Liver (tissue), 9 donors: ENCODE results near the gene SUGCT. TPM values are rescaled to one million over a fixed set of nuclear protein-coding genes. Genes with fewer than 3 reads are reported as not detected.

ENCODE experiments used
- DNase-seq: peaks from one replicate; pipeline ENCODE4 v3.0.0-alpha.2; 2017; ENCODE audit warnings: low spot score
- H3K27ac ChIP-seq, 2 donors: one replicate each; pipeline ENCODE4 v1.7.0; 2013; ENCODE audit warnings: inconsistent platforms in 2 of 2, low read length in 2 of 2, control low read depth in 1 of 2, low read depth in 1 of 2, mild to moderate bottlenecking in 1 of 2
- H3K27me3 ChIP-seq, 4 donors: one replicate each; pipeline versions ENCODE4 v1.6.1 to v1.7.0; 2013; ENCODE audit warnings: low read length in 3 of 4, inconsistent platforms in 1 of 4, mild to moderate bottlenecking in 1 of 4, moderate library complexity in 1 of 4; ENCODE audit not compliant: control insufficient read depth in 4 of 4, insufficient read depth in 4 of 4
- H3K36me3 ChIP-seq, 4 donors: one replicate each; pipeline versions ENCODE4 v1.6.1 to v1.7.0; 2013; ENCODE audit warnings: low read length in 3 of 4, mild to moderate bottlenecking in 3 of 4, low read depth in 1 of 4, moderate library complexity in 1 of 4; ENCODE audit not compliant: control insufficient read depth in 4 of 4, insufficient read depth in 3 of 4
- H3K4me1 ChIP-seq, 4 donors: one replicate each; pipeline versions ENCODE4 v1.6.1 to v1.7.0; 2013; ENCODE audit warnings: low read length in 3 of 4, mild to moderate bottlenecking in 3 of 4, moderate library complexity in 1 of 4; ENCODE audit not compliant: control insufficient read depth in 4 of 4, insufficient read depth in 4 of 4
- H3K4me3 ChIP-seq, 3 donors: one replicate each; pipeline versions ENCODE4 v1.6.1 to v1.7.0; 2013; ENCODE audit warnings: low read length in 3 of 3, control low read depth in 1 of 3, low read depth in 1 of 3, mild to moderate bottlenecking in 1 of 3
- H3K9ac ChIP-seq, 2 donors: one replicate each; pipeline ENCODE4 v1.7.0; 2013; ENCODE audit warnings: low read length in 2 of 2, mild to moderate bottlenecking in 2 of 2, moderate library complexity in 2 of 2, control low read depth in 1 of 2, low read depth in 1 of 2
- H3K9me3 ChIP-seq, 4 donors: one replicate each; pipeline versions ENCODE4 v1.6.1 to v1.7.0; 2013; ENCODE audit warnings: low read length in 3 of 4; ENCODE audit not compliant: control insufficient read depth in 4 of 4
- FOXA1 ChIP-seq: IDR thresholded peaks from 2 replicates; pipeline ENCODE4 v1.6.1; 2016; ENCODE audit warnings: antibody characterized with exemption
- FOXA2 ChIP-seq: IDR thresholded peaks from 2 replicates; pipeline ENCODE4 v1.6.1; 2016; ENCODE audit warnings: antibody characterized with exemption
- GABPA ChIP-seq, 2 donors: IDR thresholded peaks in 1 of 2; conservative IDR thresholded peaks in 1 of 2; 2 replicates each; pipeline ENCODE4 v1.6.1; 2016; ENCODE audit warnings: antibody characterized with exemption in 2 of 2, mild to moderate bottlenecking in 1 of 2, moderate library complexity in 1 of 2
- HNF4A ChIP-seq, 2 donors: conservative IDR thresholded peaks; 2 replicates each; pipeline ENCODE4 v1.6.1; 2016; ENCODE audit warnings: antibody characterized with exemption in 2 of 2, mild to moderate bottlenecking in 2 of 2
- HNF4G ChIP-seq: IDR thresholded peaks from 2 replicates; pipeline ENCODE4 v1.6.1; 2016; ENCODE audit warnings: antibody characterized with exemption
- JUND ChIP-seq, 2 donors: IDR thresholded peaks; 2 replicates each; pipeline ENCODE4 v1.6.1; 2016; ENCODE audit warnings: antibody characterized with exemption in 2 of 2
- NR2F2 ChIP-seq: IDR thresholded peaks from 2 replicates; pipeline ENCODE4 v1.6.1; 2016; ENCODE audit warnings: antibody characterized with exemption
- RAD21 ChIP-seq, 2 donors: IDR thresholded peaks; 2 replicates each; pipeline ENCODE4 v1.6.1; 2016; ENCODE audit warnings: antibody characterized with exemption in 2 of 2, mild to moderate bottlenecking in 2 of 2
- RXRA ChIP-seq, 2 donors: IDR thresholded peaks; 2 replicates each; pipeline ENCODE4 v1.6.1; 2017 to 2018; ENCODE audit warnings: antibody characterized with exemption in 2 of 2, mild to moderate bottlenecking in 1 of 2
- SP1 ChIP-seq: IDR thresholded peaks from 2 replicates; pipeline ENCODE4 v1.6.1; 2018; ENCODE audit warnings: antibody characterized with exemption, mild to moderate bottlenecking
- YY1 ChIP-seq: IDR thresholded peaks from 2 replicates; pipeline ENCODE4 v1.6.1; 2016; ENCODE audit warnings: antibody characterized with exemption, mild to moderate bottlenecking
- WGBS: extraction: QIAGEN DNeasy Blood & Tissue Kit; methylation state at CpG from one replicate; pipeline ENCODE4 v1.1.7; 2013; 5-methylcytosine and 5-hydroxymethylcytosine counted together
- polyA plus RNA-seq, 2 donors: library from polyadenylated mRNA; stranded (reverse) in 1 of 2; unstranded in 1 of 2; fragments of 200-250 nt in 1 of 2; fragments of >200 nt in 1 of 2; fragmentation: Nextera tagmentation in 1 of 2; extraction: Ambion mirVana in 1 of 2; gene quantifications; one replicate each; pipeline versions ENCODE4 v1.2.1 to v1.2.3, GENCODE V29; 2013 to 2015
- total RNA-seq, 2 donors: library from RNA; depleted of rRNA; stranded (reverse); fragments of >200 nt; gene quantifications; one replicate each; pipeline ENCODE4 v1.2.3, GENCODE V29; 2014
- TF ChIP-seq, protein P1 (sequence below): IDR thresholded peaks from 2 replicates; pipeline ENCODE4 v1.6.1; 2016; ENCODE audit warnings: antibody characterized with exemption
- TF ChIP-seq, protein P2 (sequence below): IDR thresholded peaks from 2 replicates; pipeline ENCODE4 v1.6.1; 2016; ENCODE audit warnings: antibody characterized with exemption
- TF ChIP-seq, protein P3 (sequence below): IDR thresholded peaks from 2 replicates; pipeline ENCODE4 v1.6.1; 2016; ENCODE audit warnings: antibody characterized with exemption, mild to moderate bottlenecking
- donor health status: healthy.
- donor health status: healthy.
- donor health status: healthy.
- donor health status: healthy.
- donor health status: healthy.

Gene SUGCT
- total and polyA plus RNA-seq, 4 donors, result 6.2 to 11.9 (median 9.9) TPM

DNA sequence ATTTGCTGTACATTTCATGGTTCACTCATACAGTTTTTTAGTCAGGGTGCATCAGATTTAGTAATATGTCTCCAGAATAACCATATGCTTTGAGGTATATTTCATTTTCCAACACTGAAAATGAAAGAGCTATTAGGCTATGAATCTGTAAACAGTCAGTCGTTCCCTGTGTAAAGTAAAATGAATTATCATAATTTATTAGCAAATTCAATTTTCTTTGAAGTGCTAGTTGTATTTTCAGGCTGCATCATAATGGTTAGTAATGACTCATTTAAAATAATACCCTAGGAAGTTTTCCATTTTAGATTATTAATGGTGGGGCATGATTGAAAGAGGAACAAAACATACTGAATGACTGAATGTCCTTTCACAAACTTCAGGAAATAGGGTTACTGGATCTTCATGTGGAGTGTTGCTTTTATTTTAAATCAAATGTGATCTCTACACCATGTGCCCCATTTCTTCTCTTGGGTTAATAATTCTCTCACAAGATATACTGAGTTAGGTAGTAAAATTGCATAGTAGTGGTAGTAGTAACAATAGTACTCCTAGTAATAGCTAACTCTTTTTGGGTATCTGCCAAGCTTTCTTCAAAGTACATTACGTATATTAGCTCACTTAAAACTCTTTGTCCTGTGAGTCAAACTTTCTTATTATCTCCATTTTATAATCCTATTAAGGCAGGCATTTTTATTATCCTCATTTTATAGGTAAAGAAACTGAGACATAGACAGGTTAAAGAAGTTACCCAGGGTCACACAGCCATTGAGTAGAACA is 476.5 kb downstream of the SUGCT start:
- no peak overlapping the region for H3K9ac ChIP-seq
- H3K4me3 ChIP-seq, result no peak overlapping the region
- no peak for DNase-seq
- no peaks in the 10 kb centered on the region for H3K27me3 ChIP-seq
- no peaks in the 10 kb centered on the region for H3K9me3 ChIP-seq
- H3K36me3 ChIP-seq, result no peaks in the 10 kb centered on the region
- H3K27ac ChIP-seq, result no peak overlapping the region
- TF ChIP-seq HNF4A (conservative IDR thresholded peaks at IDR 0.05) (no peak), RXRA (IDR thresholded peaks at IDR 0.05) (no peak), JUND (IDR thresholded peaks at IDR 0.05) (no peak), YY1 (no peak), GABPA (IDR thresholded peaks at IDR 0.05 in 1 of 2, conservative IDR thresholded peaks at IDR 0.05 in 1 of 2) (no peak), NR2F2 (no peak), SP1 (no peak), FOXA1 (no peak), HNF4G (no peak), FOXA2 (no peak)
- TF ChIP-seq, protein P1, sequence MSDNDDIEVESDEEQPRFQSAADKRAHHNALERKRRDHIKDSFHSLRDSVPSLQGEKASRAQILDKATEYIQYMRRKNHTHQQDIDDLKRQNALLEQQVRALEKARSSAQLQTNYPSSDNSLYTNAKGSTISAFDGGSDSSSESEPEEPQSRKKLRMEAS, result no peak
- TF ChIP-seq, protein P2, sequence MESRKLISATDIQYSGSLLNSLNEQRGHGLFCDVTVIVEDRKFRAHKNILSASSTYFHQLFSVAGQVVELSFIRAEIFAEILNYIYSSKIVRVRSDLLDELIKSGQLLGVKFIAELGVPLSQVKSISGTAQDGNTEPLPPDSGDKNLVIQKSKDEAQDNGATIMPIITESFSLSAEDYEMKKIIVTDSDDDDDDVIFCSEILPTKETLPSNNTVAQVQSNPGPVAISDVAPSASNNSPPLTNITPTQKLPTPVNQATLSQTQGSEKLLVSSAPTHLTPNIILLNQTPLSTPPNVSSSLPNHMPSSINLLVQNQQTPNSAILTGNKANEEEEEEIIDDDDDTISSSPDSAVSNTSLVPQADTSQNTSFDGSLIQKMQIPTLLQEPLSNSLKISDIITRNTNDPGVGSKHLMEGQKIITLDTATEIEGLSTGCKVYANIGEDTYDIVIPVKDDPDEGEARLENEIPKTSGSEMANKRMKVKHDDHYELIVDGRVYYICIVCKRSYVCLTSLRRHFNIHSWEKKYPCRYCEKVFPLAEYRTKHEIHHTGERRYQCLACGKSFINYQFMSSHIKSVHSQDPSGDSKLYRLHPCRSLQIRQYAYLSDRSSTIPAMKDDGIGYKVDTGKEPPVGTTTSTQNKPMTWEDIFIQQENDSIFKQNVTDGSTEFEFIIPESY, result no peak
- TF ChIP-seq, protein P3, sequence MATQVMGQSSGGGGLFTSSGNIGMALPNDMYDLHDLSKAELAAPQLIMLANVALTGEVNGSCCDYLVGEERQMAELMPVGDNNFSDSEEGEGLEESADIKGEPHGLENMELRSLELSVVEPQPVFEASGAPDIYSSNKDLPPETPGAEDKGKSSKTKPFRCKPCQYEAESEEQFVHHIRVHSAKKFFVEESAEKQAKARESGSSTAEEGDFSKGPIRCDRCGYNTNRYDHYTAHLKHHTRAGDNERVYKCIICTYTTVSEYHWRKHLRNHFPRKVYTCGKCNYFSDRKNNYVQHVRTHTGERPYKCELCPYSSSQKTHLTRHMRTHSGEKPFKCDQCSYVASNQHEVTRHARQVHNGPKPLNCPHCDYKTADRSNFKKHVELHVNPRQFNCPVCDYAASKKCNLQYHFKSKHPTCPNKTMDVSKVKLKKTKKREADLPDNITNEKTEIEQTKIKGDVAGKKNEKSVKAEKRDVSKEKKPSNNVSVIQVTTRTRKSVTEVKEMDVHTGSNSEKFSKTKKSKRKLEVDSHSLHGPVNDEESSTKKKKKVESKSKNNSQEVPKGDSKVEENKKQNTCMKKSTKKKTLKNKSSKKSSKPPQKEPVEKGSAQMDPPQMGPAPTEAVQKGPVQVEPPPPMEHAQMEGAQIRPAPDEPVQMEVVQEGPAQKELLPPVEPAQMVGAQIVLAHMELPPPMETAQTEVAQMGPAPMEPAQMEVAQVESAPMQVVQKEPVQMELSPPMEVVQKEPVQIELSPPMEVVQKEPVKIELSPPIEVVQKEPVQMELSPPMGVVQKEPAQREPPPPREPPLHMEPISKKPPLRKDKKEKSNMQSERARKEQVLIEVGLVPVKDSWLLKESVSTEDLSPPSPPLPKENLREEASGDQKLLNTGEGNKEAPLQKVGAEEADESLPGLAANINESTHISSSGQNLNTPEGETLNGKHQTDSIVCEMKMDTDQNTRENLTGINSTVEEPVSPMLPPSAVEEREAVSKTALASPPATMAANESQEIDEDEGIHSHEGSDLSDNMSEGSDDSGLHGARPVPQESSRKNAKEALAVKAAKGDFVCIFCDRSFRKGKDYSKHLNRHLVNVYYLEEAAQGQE, result no peak
- no peaks in the 10 kb centered on the region for H3K4me1 ChIP-seq
- 91% methylated on average over 2 of the region's 2 CpGs for WGBS

DNA sequence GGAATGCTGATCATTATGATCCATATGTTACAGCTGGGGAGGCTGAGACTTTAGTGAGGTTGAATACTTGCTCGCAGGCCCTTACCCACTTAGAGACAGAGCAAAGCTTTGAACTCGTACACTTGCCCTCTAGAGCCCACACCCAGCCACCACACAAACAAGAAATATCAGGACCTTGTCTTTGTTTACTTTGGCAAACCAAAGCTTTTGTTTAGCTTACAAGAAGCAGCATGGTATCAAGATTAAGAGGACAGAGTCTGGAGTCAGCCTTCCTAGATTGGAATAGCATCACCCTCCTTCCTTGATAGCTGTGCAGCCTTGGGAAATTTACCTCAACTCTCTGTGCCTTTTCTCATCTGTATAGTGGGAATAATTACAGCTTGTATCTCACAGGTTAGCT is 477.5 kb downstream of the SUGCT start:
- Histone ChIP-seq H3K9ac (no peak overlapping the region), H3K9me3 (no peaks in the 10 kb centered on the region), H3K27ac (no peak overlapping the region), H3K4me3 (no peak overlapping the region), H3K4me1 (no peaks in the 10 kb centered on the region), H3K27me3 (no peaks in the 10 kb centered on the region), H3K36me3 (no peaks in the 10 kb centered on the region)
- 75% methylated on average over 2 of the region's 2 CpGs for WGBS
- TF ChIP-seq FOXA1, result no peak
- no peak for TF ChIP-seq HNF4G
- no peak for TF ChIP-seq RAD21 (IDR thresholded peaks at IDR 0.05)
- TF ChIP-seq JUND (IDR thresholded peaks at IDR 0.05), result no peak
- DNase-seq, result no peak
